ENCODE results near the gene MELTF. TPM values are rescaled to one million over a fixed set of nuclear protein-coding genes. Genes with fewer than 3 reads are reported as not detected.

MELTF gene
- total and polyA plus RNA-seq, 3 donors from 2014 or later = 5.7 to 14.7 (median 11.1) TPM

- no peak overlapping the region for H3K4me3 ChIP-seq
- no peaks in the 10 kb centered on the region for H3K4me1 ChIP-seq
- H3K9me3 ChIP-seq = no peaks in the 10 kb centered on the region
- no peak for TF ChIP-seq CTCF (IDR thresholded peaks at IDR 0.05)
- no peak for TF ChIP-seq POLR2A (IDR thresholded peaks at IDR 0.05)
- no peak for DNase-seq
- intact Hi-C loops (cut with DNase I; ENCODE audit: low total_unique reads) = no loop called here
- H3K27me3 ChIP-seq = no peaks in the 10 kb centered on the region
- 94 to 95% methylated on average over 13 of the region's 13 CpGs for WGBS, 2 donors
- no peaks in the 10 kb centered on the region for H3K36me3 ChIP-seq (ENCODE audit: low read depth, missing control alignments)
- H3K27ac ChIP-seq = no peak overlapping the region
Observed at GRCh38 chr3:196981657-196982056, 48.0 kb downstream of the MELTF start.

- Histone ChIP-seq H3K4me1 (no peaks in the 10 kb centered on the region), H3K27ac (no peak overlapping the region), H3K36me3 (ENCODE audit: low read depth, missing control alignments) (no peaks in the 10 kb centered on the region), H3K9me3 (no peaks in the 10 kb centered on the region), H3K27me3 (no peaks in the 10 kb centered on the region), H3K4me3 (no peak overlapping the region)
- WGBS, 2 donors = 56 to 69% methylated on average over 10 of the region's 10 CpGs
- DNase-seq = no peak
- intact Hi-C loops (cut with DNase I; ENCODE audit: low total_unique reads) = no loop called here
- no peak for TF ChIP-seq CTCF (IDR thresholded peaks at IDR 0.05)
- no peak for TF ChIP-seq POLR2A (IDR thresholded peaks at IDR 0.05)
Observed at GRCh38 chr3:196979545-196979944, 50.1 kb downstream of the MELTF start.

- H3K36me3 ChIP-seq (ENCODE audit: low read depth, missing control alignments) = no peaks in the 10 kb centered on the region
- no peak overlapping the region for H3K27ac ChIP-seq
- no peaks in the 10 kb centered on the region for H3K4me1 ChIP-seq
- DNase-seq = no peak
- no peak for TF ChIP-seq POLR2A (IDR thresholded peaks at IDR 0.05)
- TF ChIP-seq CTCF (IDR thresholded peaks at IDR 0.05) = no peak
- no peaks in the 10 kb centered on the region for H3K9me3 ChIP-seq
- H3K4me3 ChIP-seq = no peak overlapping the region
- intact Hi-C loops (cut with DNase I; ENCODE audit: low total_unique reads) = no loop called here
- no peaks in the 10 kb centered on the region for H3K27me3 ChIP-seq
- WGBS, 2 donors = 85 to 86% methylated on average over 11 of the region's 11 CpGs
Observed at GRCh38 chr3:196976941-196977340, 52.7 kb downstream of the MELTF start.

- no peaks in the 10 kb centered on the region for H3K27me3 ChIP-seq
- no peaks in the 10 kb centered on the region for H3K9me3 ChIP-seq
- no peak for TF ChIP-seq POLR2A (IDR thresholded peaks at IDR 0.05)
- TF ChIP-seq CTCF (IDR thresholded peaks at IDR 0.05) = no peak
- H3K27ac ChIP-seq = no peak overlapping the region
- no peaks in the 10 kb centered on the region for H3K4me1 ChIP-seq
- H3K4me3 ChIP-seq = no peak overlapping the region
- intact Hi-C loops (cut with DNase I; ENCODE audit: low total_unique reads) = no loop called here
- no peaks in the 10 kb centered on the region for H3K36me3 ChIP-seq (ENCODE audit: low read depth, missing control alignments)
- 80 to 87% methylated on average over 4 of the region's 4 CpGs for WGBS, 2 donors
- DNase-seq = no peak
Observed at GRCh38 chr3:196975349-196975748, 54.3 kb downstream of the MELTF start.

GRCh38 chr3:196974661-196975060 lies 55.0 kb downstream of the MELTF start:
- intact Hi-C loops (cut with DNase I; ENCODE audit: low total_unique reads) = no loop called here
- WGBS, 2 donors = 85 to 96% methylated on average over 5 of the region's 5 CpGs
- no peak for DNase-seq

More at GRCh38 chr3:196974661-196975060, 55.0 kb downstream of the MELTF start:
- Histone ChIP-seq H3K27me3 (no peaks in the 10 kb centered on the region), H3K36me3 (ENCODE audit: low read depth, missing control alignments) (no peaks in the 10 kb centered on the region), H3K4me3 (no peak overlapping the region), H3K27ac (no peak overlapping the region), H3K9me3 (no peaks in the 10 kb centered on the region), H3K4me1 (no peaks in the 10 kb centered on the region)
- TF ChIP-seq CTCF (IDR thresholded peaks at IDR 0.05) (no peak), POLR2A (IDR thresholded peaks at IDR 0.05) (no peak)

All from testis (tissue), 3 donors.